ENCODE data around the gene TAS2R60.
"Not testable (repeated sequence)": the region's sequence is repeated elsewhere in the genome, so short reads cannot be mapped to it uniquely, and the experiment has no call there.

The TAS2R60 gene

GRCh38 chr7:143410521-143411004 is 32.7 kb upstream of the TAS2R60 start:
- DNase-seq (ENCODE audit: low read depth in 2 of 2) = no peak

DNA sequence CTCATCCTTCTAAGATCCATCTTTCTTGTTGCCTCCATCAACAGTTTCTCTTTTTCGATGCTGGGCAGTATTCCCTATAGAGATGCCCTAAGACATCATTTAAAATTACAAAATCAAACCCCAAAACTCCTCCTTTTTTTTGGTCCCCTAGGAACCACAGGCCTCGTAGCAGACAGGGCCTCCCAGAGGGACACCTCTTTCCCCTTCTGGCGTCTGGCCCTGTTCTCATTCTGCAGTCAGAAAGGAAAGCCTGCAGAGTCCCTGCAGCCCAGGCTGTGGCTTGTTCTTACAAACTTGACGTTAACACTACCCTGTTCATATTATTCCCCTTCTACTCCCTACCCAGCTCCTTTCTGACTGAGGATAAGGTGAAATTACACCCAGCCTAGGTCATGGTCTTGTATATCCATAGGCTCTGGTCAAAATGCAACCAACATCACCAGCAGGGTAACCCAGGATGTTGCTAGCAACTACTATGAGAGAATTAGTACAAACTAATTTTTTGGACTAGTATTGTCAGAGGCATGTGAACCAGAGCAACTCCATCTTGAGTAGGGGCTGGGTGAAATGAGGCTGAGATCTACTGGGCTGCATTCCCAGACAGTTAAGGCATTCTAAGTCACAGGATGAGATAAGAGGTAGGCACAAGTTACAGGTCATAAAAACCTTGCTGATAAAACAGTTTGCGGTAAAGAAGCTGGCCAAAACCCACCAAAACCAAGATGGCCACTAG is 31.1 kb upstream of the TAS2R60 start:
- no peak for DNase-seq (ENCODE audit: low read depth in 2 of 2)

DNA sequence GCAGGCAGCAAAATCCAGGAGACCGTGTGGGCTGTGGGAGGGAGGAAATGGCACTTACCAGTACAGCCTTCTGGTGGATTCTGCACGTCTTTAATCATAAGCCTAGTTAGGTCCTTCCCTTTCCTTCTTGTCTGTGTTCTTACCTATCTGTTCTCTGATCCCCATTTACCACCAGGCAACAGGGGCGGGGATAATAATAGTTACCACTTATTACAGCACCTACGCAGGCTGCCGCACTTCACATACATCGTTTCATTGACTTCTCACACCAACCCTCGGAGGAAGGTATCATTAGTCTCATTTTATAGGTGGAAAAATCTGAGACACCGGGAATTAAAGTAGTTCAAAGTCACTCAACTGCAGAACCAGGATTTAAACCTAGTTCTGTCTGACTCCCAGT is 30.1 kb upstream of the TAS2R60 start:
- DNase-seq (ENCODE audit: low read depth in 2 of 2) = no peak

DNA sequence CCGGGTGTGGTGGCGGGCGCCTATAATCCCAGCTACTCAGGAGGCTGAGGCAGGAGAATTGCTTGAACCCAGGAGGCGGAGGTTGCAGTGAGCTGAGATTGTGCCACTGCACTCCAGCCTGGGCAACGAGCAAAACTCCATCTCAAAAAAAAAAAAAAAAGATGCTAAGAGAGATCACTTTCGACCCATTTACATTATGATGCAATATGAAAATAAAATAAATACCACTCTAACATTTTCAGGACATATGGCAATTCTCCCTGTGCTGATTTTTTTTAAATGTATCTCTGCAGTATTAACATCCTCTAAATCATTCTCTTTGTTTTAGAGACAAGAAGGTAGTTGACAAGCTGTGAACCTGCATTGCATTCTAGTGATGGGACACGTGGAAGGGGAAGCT is 28.0 kb upstream of the TAS2R60 start:
- not testable (repeated sequence) for DNase-seq (ENCODE audit: low read depth in 2 of 2)

GRCh38 chr7:143415742-143416397 is 27.4 kb upstream of the TAS2R60 start:
- DNase-seq (ENCODE audit: low read depth in 2 of 2) = no peak

DNA sequence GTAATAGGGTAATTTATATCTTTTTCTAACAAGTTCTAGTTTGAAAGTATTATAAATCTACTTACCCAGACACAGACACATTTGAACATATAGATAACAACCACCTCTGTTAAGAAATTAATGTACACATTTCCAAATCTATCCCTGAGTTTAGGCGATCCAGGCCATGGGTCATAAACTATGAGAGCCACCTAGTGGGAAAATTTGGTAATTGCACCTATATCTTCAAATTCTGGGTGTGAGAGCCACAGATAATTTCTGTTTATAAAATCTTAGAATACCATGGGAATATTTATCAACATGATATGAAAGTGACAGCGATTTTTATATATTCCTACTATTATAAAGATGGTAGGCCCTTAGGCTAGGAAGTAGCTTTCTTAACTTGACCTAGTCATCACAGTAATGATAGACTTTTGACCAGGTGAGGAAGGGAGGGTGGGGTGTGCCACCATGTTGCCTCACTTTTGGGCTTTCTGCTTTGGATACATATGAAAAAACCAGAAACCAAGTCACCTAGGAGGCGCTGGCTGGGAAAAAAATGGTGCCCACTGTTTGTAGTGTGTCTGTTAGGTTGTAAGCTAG is 26.6 kb upstream of the TAS2R60 start:
- no peak for DNase-seq (ENCODE audit: low read depth in 2 of 2)

DNA sequence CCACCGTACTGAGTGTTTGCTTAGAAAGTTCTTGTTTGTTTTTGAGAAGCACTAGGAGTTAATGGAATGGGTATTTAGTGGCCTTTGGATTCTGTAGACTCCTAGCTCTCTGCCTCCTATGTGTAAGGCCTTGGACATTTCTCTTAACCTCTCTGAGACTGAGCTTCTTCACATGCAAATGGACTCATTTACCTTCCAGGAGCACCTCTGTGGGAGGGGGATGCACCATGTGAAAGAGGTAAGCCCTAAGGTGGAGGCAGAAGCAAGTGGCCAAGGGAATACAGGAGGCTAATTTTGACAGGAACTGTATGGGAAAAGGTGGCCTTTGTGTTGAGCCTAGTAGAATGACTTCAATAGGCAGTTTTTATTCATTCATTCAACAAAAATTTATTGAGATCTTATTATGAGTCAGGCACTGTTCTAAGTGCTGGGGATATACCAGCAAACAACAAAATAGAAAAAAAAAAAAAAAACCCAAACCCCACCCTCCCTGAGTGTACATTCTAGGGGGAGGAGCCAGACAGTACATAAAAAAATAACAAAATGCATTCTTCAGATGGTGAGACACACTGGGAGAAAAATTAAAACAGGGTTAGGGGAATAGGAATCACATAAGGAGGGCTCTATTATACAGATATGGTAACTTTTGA is 25.4 kb upstream of the TAS2R60 start:
- DNase-seq (ENCODE audit: low read depth in 2 of 2) = no peak

DNA sequence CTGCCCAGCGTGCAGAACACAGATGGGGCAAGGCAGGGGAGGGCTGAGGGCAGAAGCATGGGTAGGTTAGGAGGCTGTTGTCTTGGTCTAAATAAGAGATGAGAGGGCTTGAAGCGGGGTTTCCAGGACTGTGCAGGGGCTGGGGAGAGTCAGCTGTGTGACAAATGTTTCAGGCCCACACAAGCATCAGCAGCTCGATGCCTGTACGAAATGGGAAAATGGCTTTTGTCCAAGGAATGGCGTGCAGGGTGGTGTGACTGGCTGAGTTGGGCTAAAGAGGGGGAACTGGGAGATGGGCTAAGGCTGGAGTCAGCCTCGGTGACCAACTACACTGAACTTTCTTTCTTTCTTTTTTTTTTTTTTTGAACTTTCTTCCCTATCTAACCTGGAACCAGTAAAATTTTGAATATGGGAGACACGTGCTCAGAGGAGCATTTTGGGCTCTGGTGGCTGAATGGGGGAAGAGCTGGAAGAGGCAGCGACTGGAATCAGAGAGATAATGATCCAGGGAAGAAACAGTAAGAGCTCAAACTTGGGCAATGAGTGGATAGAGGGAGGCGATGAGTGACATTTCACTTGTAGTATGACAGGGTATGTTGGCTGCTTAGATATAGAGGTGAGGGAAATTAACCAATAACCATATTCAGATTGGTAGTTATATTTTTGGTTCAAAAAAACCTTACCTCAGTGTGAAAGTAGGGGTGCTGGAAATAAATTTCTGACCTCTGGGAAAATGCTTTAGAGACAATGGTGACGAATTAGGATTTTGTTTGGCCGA is 24.4 kb upstream of the TAS2R60 start:
- DNase-seq (ENCODE audit: low read depth in 2 of 2) = no peak

DNA sequence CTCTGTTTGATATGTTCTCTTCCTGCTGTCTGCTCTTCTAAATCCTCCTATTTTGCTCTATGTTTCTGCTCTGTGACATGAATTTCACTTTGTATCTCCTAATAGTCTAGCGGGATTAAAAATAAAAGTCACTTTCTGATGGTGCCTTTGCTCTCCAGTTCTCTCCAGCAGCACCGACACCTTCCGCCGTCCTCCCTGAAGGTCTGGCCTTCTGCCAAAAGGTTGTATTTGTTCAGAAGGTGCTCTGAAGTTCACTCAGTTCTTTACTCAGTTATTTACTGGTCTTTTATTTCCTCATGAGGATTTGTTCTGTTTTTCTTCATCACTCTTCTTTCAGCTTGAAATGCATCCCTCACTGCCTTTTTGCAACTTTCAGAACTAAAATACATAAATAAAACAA is 23.4 kb upstream of the TAS2R60 start:
- no peak for DNase-seq (ENCODE audit: low read depth in 2 of 2)

DNA sequence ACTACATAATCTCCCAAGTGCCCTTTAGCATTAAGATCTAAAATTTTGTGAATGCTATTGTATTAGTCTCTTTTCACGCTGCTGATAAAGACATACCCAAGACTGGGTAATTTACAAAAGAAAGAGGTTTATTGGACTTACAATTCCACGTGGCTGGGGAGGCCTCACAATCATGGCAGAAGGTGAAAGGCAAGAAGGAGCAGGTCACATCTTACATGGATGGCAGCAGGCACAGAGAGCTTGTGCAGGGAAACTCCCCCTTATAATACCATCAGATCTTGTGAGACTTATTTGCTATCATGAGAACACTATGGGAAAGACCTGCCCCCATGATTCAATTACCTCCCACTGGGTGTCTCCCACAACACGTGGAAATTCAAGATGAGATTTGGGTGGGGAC is 22.6 kb upstream of the TAS2R60 start:
- not testable (repeated sequence) for DNase-seq (ENCODE audit: low read depth in 2 of 2)

- no peak for DNase-seq (ENCODE audit: low read depth in 2 of 2)
Measured at GRCh38 chr7:143422033-143422432, 21.2 kb upstream of the TAS2R60 start.

GRCh38 chr7:143424476-143424875 is 18.8 kb upstream of the TAS2R60 start:
- DNase-seq (ENCODE audit: low read depth in 2 of 2) = not testable (repeated sequence)

DNA sequence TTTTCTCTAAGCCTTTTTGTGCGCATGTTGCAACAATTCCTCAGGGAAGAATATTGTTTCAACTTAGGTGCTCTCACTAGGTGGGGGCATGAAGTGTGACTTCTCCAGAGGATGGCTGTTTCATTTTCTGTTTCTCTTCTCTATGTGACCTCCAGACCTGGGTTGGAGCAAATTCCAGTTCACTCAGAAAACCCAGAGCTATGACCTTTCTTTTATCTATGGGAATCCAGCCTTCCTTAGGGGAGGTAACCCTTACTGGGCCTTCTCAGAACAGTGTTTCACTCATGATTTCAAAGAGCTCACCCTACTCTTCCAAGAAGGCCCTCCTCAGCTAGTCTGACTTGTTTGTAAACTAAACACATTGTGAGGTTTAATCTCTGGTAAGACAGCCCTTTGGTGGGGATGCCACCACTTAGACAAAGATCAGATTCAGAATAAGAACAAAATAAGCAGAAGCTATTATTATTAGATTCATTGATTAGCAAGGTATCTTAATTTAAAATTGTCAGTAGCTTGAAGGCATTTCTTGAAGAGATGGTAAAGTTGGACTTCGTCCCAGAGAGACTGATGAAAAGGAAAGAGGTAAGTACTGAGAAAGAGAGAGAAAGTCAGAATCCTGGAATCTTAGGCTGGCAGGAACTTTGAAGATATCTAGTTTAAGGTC is 16.6 kb upstream of the TAS2R60 start:
- DNase-seq (ENCODE audit: low read depth in 2 of 2) = no peak

- DNase-seq (ENCODE audit: low read depth in 2 of 2) = no peak
Measured at GRCh38 chr7:143429770-143430698, 13.2 kb upstream of the TAS2R60 start.

DNA sequence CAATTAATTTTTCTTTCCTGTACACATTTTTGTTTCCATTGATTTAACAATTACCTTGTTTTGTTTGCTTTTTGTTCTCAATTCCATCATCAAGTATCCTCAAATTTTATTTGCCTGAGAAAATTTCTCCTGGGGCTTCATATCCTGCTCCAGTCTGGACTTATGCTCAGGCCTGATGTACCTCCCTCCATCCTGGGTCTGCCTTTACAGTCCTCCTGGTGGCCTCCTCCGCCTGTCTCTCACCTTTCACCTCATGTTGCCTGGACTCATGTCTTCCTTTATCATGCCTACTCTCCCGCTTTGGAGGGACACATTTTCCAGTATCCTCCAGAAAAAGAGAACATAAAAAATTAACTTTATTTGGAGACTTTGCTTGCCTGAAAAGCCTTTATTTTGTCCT is 12.1 kb upstream of the TAS2R60 start:
- DNase-seq (ENCODE audit: low read depth in 2 of 2) = no peak

GRCh38 chr7:143433759-143434158 is 9.5 kb upstream of the TAS2R60 start:
- DNase-seq (ENCODE audit: low read depth in 2 of 2) = no peak

GRCh38 chr7:143434660-143435059 is 8.6 kb upstream of the TAS2R60 start:
- no peak for DNase-seq (ENCODE audit: low read depth in 2 of 2)

DNA sequence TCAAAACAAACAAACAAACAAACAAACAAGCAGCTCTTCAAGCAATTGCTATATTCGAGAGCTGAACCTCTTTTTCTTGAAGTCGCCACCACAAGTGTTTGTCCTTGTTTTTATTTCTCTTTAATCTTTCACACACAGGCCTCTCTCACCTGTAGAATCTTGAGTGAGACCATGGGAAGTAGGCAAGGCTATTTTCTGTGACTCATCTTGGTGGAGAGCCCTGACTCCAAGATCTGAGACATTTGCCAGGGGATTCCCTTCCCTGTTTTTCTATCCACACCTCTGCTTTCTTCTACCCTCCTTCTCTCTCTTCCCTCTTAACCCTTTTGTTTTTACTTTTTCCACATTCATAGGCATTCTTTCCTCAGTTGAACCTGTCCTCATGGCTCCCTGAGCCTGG is 8.0 kb upstream of the TAS2R60 start:
- no peak for DNase-seq (ENCODE audit: low read depth in 2 of 2)

- DNase-seq (ENCODE audit: low read depth in 2 of 2) = no peak
Measured at GRCh38 chr7:143436325-143436946, 6.8 kb upstream of the TAS2R60 start.

- no peak for DNase-seq (ENCODE audit: low read depth in 2 of 2)
Measured at GRCh38 chr7:143437578-143437977, 5.7 kb upstream of the TAS2R60 start.

Measured in stimulated activated CD4-positive, alpha-beta T cell treated with anti-CD3 and anti-CD28 coated beads, Interleukin-1b, Interleukin-23, amount 100 ng/mL, for 1 hour (primary cell).